IPS-20b (cell line): ENCODE results near the gene ELL2.
"Not testable (repeated sequence)": the region's sequence is repeated elsewhere in the genome, so short reads cannot be mapped to it uniquely, and the experiment has no call there.

ENCODE experiments used
- H3K27ac ChIP-seq: one replicate; pipeline ENCODE4 v1.5.1; 2013; ENCODE audit warnings: low read length
- H3K27me3 ChIP-seq: 2 replicates; pipeline ENCODE4 v1.6.1; 2013; ENCODE audit warnings: mild to moderate bottlenecking, low read length, inconsistent platforms; ENCODE audit not compliant: insufficient read depth
- H3K36me3 ChIP-seq: 2 replicates; pipeline ENCODE4 v1.6.1; 2013; ENCODE audit warnings: low read depth, mild to moderate bottlenecking, inconsistent platforms, low read length, moderate library complexity; ENCODE audit not compliant: insufficient read depth
- H3K4me1 ChIP-seq: 2 replicates; pipeline ENCODE4 v1.6.1; 2013; ENCODE audit warnings: mild to moderate bottlenecking, control low read depth, inconsistent platforms, low read length, moderate library complexity; ENCODE audit not compliant: insufficient read depth
- H3K4me3 ChIP-seq: 2 replicates; pipeline ENCODE4 v1.5.1; 2013; ENCODE audit warnings: mild to moderate bottlenecking, low read length, inconsistent platforms
- H3K9ac ChIP-seq: 2 replicates; pipeline ENCODE4 v1.6.1; 2013; ENCODE audit warnings: low read depth, mild to moderate bottlenecking, inconsistent platforms, low read length, moderate library complexity
- H3K9me3 ChIP-seq: 2 replicates; pipeline ENCODE4 v1.6.1; 2013; ENCODE audit warnings: mild to moderate bottlenecking, low read depth, low read length, inconsistent platforms; ENCODE audit not compliant: insufficient read depth

ELL2 gene

GRCh38 chr5:95912029-95912428 is 49.6 kb downstream of the ELL2 start:
- no peak overlapping the region for H3K27ac ChIP-seq
- no peaks in the 10 kb centered on the region for H3K27me3 ChIP-seq
- no peak overlapping the region for H3K9ac ChIP-seq
- no peaks in the 10 kb centered on the region for H3K9me3 ChIP-seq
- no peak overlapping the region for H3K4me3 ChIP-seq
- peaks cover 22% of the 10 kb centered on the region for H3K4me1 ChIP-seq
- no peaks in the 10 kb centered on the region for H3K36me3 ChIP-seq

GRCh38 chr5:95910521-95910920 is 51.1 kb downstream of the ELL2 start:
- Histone ChIP-seq H3K9ac (no peak overlapping the region), H3K27ac (no peak overlapping the region), H3K27me3 (no peaks in the 10 kb centered on the region), H3K4me3 (no peak overlapping the region), H3K4me1 (peaks cover 17% of the 10 kb centered on the region), H3K9me3 (no peaks in the 10 kb centered on the region), H3K36me3 (no peaks in the 10 kb centered on the region)

GRCh38 chr5:95909738-95910137 is 51.9 kb downstream of the ELL2 start:
- Histone ChIP-seq H3K27ac (no peak overlapping the region), H3K9ac (no peak overlapping the region), H3K4me1 (peaks cover 17% of the 10 kb centered on the region), H3K9me3 (no peaks in the 10 kb centered on the region), H3K4me3 (no peak overlapping the region), H3K27me3 (no peaks in the 10 kb centered on the region), H3K36me3 (no peaks in the 10 kb centered on the region)

GRCh38 chr5:95908799-95909198 is 52.9 kb downstream of the ELL2 start:
- Histone ChIP-seq H3K9ac (no peak overlapping the region), H3K4me1 (peaks cover 17% of the 10 kb centered on the region), H3K4me3 (no peak overlapping the region), H3K36me3 (no peaks in the 10 kb centered on the region), H3K27me3 (no peaks in the 10 kb centered on the region), H3K27ac (no peak overlapping the region), H3K9me3 (no peaks in the 10 kb centered on the region)

GRCh38 chr5:95907740-95908706 is 53.6 kb downstream of the ELL2 start:
- no peak overlapping the region for H3K4me3 ChIP-seq
- H3K4me1 ChIP-seq, result peaks cover 17% of the 10 kb centered on the region
- H3K9me3 ChIP-seq, result no peaks in the 10 kb centered on the region
- no peaks in the 10 kb centered on the region for H3K36me3 ChIP-seq
- H3K27me3 ChIP-seq, result no peaks in the 10 kb centered on the region
- H3K9ac ChIP-seq, result no peak overlapping the region
- no peak overlapping the region for H3K27ac ChIP-seq

- Histone ChIP-seq H3K36me3 (no peaks in the 10 kb centered on the region), H3K4me3 (no peak overlapping the region), H3K9ac (no peak overlapping the region), H3K4me1 (peaks cover 17% of the 10 kb centered on the region), H3K27me3 (no peaks in the 10 kb centered on the region), H3K27ac (no peak overlapping the region), H3K9me3 (no peaks in the 10 kb centered on the region)
Measured at GRCh38 chr5:95907067-95907705, 54.5 kb downstream of the ELL2 start.

GRCh38 chr5:95906398-95906797 is 55.3 kb downstream of the ELL2 start:
- not testable (repeated sequence) for H3K9me3 ChIP-seq, H3K27ac ChIP-seq, H3K27me3 ChIP-seq, H3K4me3 ChIP-seq, H3K9ac ChIP-seq, H3K36me3 ChIP-seq
- peaks cover 17% of the 10 kb centered on the region for H3K4me1 ChIP-seq

- Histone ChIP-seq H3K36me3 (no peaks in the 10 kb centered on the region; the same call in 1 of the 2 replicates), H3K27ac (no peak overlapping the region), H3K4me3 (no peak overlapping the region), H3K9ac (no peak overlapping the region), H3K27me3 (no peaks in the 10 kb centered on the region), H3K4me1 (peaks cover 14% of the 10 kb centered on the region), H3K9me3 (no peaks in the 10 kb centered on the region)
Measured at GRCh38 chr5:95904827-95905226, 56.8 kb downstream of the ELL2 start.

GRCh38 chr5:95903838-95904237 is 57.8 kb downstream of the ELL2 start:
- Histone ChIP-seq H3K4me1 (peaks cover 5% of the 10 kb centered on the region; the same call in 1 of the 2 replicates), H3K9ac (no peak overlapping the region), H3K9me3 (no peaks in the 10 kb centered on the region), H3K36me3 (no peaks in the 10 kb centered on the region; the same call in 1 of the 2 replicates), H3K4me3 (no peak overlapping the region), H3K27me3 (no peaks in the 10 kb centered on the region), H3K27ac (no peak overlapping the region)

- Histone ChIP-seq H3K9ac (no peak overlapping the region), H3K27me3 (no peaks in the 10 kb centered on the region), H3K4me1 (no peaks in the 10 kb centered on the region; the same call in 1 of the 2 replicates), H3K36me3 (peaks cover 5% of the 10 kb centered on the region), H3K27ac (no peak overlapping the region), H3K4me3 (no peak overlapping the region), H3K9me3 (no peaks in the 10 kb centered on the region)
Measured at GRCh38 chr5:95901676-95902627, 59.7 kb downstream of the ELL2 start.

GRCh38 chr5:95900383-95900958 is 61.2 kb downstream of the ELL2 start:
- Histone ChIP-seq H3K4me3 (no peak overlapping the region), H3K9me3 (no peaks in the 10 kb centered on the region), H3K27ac (no peak overlapping the region), H3K9ac (no peak overlapping the region), H3K36me3 (peaks cover 5% of the 10 kb centered on the region), H3K27me3 (no peaks in the 10 kb centered on the region), H3K4me1 (peaks cover 12% of the 10 kb centered on the region)
